MG63 (cell line): ENCODE data around the gene C1QTNF2. TPM values are rescaled to one million over a fixed set of nuclear protein-coding genes. Genes with fewer than 3 reads are reported as not detected.

ENCODE experiments used
- DNase-seq: peaks from one replicate; pipeline ENCODE4 v3.0.0-alpha.2; 2020
- H3K27me3 ChIP-seq: fragments of 250-450 bp; sonication (Bioruptor Pico); 2 replicates; pipeline ENCODE4 v1.5.1; 2020; ENCODE audit warnings: mild to moderate bottlenecking, moderate library complexity
- H3K36me3 ChIP-seq: fragments of 250-450 bp; sonication (Bioruptor Pico); 2 replicates; pipeline ENCODE4 v1.5.1; 2020; ENCODE audit warnings: mild to moderate bottlenecking, moderate library complexity
- H3K4me3 ChIP-seq: fragments of 250-450 bp; sonication (Bioruptor Pico); 2 replicates; pipeline ENCODE4 v1.5.1; 2020; ENCODE audit warnings: mild to moderate bottlenecking, moderate library complexity
- H3K9me3 ChIP-seq: fragments of 250-450 bp; sonication (Bioruptor Pico); 2 replicates; pipeline ENCODE4 v1.5.1; 2020; ENCODE audit warnings: mild to moderate bottlenecking, moderate library complexity
- total RNA-seq: library from RNA; depleted of rRNA; stranded (reverse); fragments of >200 nt; shearing (Covaris generic); gene quantifications from 2 replicates; pipeline ENCODE4 v1.2.3, GENCODE V29; 2014; ENCODE audit warnings: low replicate concordance

C1QTNF2 gene
- total RNA-seq, 1 experiment from 2014 or later: 1.2 TPM

DNA sequence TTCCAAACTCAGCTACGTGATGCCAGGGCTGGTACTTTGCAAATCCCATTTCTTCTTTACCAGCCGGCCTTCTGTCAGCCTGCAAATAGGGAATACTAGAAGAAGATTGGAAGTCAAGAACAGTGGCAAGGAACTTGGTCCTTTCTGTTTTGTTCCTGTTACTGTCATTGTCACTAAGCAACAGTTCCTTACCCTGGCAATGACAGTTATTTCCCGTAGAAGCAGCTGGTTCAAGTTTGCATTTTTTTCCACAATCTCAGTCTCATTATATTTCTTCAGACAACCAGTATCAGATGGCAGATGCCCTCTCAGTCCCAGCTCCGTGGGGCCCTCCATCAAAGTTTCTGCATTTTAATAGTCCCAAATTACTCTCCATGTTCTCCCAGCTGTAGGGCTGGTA, 9.1 kb upstream of the C1QTNF2 start:
- Histone ChIP-seq H3K4me3 (no peak overlapping the region), H3K9me3 (no peaks in the 10 kb centered on the region), H3K27me3 (peaks cover 36% of the 10 kb centered on the region), H3K36me3 (no peaks in the 10 kb centered on the region)
- no peak for DNase-seq

DNA sequence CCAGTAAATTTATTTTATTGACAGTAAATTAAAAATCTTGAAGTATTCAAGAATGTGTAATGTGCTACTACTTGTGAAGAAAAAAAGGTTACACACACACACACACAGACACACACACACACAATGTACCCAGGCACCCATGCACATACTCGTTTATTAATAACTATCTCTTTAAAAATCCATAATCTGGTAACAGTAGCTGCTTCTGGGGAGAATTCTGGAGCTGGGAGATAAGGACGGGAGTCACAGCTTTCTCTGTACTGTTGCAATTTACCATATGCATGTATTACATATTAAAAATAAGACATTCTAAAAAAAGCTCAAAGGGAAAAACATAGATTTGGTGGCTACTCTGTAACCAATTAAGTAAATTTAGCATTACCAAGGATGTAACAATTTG, 7.9 kb upstream of the C1QTNF2 start:
- no peaks in the 10 kb centered on the region for H3K9me3 ChIP-seq
- H3K27me3 ChIP-seq: peaks cover 39% of the 10 kb centered on the region
- no peak for DNase-seq
- no peak overlapping the region for H3K4me3 ChIP-seq
- H3K36me3 ChIP-seq: no peaks in the 10 kb centered on the region

DNA sequence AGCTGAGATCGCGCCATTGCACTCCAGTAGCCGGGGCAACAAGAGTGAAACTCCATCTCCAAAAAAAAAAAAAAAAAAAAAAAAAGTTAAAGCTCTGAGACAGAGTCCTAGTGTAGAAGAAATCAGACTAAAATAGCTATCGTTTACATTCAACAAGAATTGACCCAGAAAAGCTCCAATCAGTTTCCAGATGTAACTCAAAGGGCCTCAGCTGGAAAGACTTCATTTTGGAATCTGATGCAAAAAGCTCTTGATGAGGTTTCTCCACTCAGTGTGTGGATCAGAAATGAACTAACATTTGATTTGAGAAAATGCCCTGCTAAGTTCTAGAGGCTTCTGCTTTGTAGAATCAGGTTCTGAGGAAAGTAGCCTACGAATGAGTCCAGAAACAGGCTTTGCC, 7.2 kb upstream of the C1QTNF2 start:
- H3K27me3 ChIP-seq: peaks cover 44% of the 10 kb centered on the region
- no peaks in the 10 kb centered on the region for H3K9me3 ChIP-seq
- no peak for DNase-seq
- H3K4me3 ChIP-seq: no peak overlapping the region
- no peaks in the 10 kb centered on the region for H3K36me3 ChIP-seq

DNA sequence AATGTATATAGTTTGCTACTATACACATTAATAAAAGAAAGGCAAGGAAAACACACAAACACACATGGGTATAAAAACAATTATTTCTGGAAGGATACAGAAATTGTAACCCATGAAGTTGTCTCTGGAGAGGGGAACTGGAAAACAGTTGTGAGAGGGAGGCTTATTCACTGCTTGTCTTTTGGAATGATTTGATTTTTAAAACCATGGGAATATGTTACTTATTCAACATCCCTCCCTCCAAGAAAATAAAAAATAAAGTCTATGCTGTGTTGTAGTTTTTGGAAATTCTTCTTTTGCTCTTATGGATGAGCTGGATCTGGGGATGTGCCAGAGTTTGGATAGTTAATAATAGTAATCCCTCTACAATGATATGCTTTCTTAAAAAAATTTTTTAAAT, 6.0 kb upstream of the C1QTNF2 start:
- no peak for DNase-seq
- H3K27me3 ChIP-seq: peaks cover 47% of the 10 kb centered on the region
- no peaks in the 10 kb centered on the region for H3K36me3 ChIP-seq
- H3K9me3 ChIP-seq: no peaks in the 10 kb centered on the region
- H3K4me3 ChIP-seq: no peak overlapping the region

DNA sequence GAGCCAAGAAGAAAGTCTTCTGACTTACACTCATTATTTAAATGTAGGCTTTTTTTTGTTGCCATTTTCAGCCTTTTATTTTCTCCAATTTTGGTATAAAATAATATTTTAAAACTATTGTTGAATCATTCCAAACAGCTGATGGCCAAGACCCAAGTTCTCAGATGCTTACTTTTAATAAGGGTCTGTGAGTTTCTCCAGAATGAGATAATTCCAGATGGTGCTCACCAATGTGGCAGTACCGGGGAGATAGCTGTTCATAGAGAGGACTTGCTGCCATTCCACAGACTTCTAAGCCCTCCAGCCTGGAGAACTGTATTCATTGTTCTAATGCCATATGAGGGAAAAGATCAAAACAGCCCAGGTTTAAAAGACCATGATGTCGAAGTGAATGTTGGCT, 5.3 kb upstream of the C1QTNF2 start:
- no peaks in the 10 kb centered on the region for H3K9me3 ChIP-seq
- DNase-seq: no peak
- no peaks in the 10 kb centered on the region for H3K36me3 ChIP-seq
- H3K27me3 ChIP-seq: peaks cover 49% of the 10 kb centered on the region
- H3K4me3 ChIP-seq: no peak overlapping the region

DNA sequence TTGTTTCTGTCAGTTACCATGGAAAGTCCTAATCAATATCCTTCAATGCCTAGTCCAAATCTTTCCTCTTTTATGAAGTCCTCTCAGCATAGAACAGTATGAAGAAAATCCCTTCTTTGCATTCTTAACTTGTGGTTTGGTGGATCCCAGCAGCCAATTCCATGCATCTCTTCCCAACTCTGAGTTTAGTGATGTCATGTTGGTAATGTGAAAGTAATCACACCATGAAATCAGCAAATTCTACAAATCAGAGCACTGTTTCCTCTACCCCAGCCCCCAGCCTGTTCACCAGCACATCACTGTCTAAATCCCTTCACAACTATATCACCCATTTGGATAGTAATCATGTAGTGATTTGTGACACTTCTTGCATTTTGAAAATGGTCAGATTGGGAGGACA, 4.7 kb upstream of the C1QTNF2 start:
- DNase-seq: no peak
- Histone ChIP-seq H3K4me3 (no peak overlapping the region), H3K27me3 (peaks cover 50% of the 10 kb centered on the region), H3K9me3 (no peaks in the 10 kb centered on the region), H3K36me3 (no peaks in the 10 kb centered on the region)

DNA sequence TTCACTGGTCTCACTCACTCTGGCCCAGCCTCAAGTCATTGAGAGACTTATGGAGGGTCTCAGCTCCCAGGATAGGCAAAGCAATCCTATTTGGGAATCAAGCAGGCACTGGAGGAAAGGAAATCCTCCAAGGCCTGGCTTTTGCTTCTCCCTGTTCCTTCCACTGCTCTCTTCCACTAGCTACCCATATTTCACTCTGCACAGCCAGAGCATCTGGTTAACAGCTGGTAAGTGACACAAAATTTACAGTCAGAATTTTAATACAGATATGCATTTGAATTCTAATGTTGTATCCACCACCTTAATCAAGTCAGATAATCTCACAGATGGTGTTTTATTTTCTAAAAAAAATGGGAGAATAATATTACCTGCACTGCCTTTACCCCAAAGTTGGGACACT, 868 bp upstream of the C1QTNF2 start:
- Histone ChIP-seq H3K9me3 (no peaks in the 10 kb centered on the region), H3K27me3 (peaks cover 36% of the 10 kb centered on the region), H3K36me3 (no peaks in the 10 kb centered on the region), H3K4me3 (no peak overlapping the region)
- DNase-seq: no peak

DNA sequence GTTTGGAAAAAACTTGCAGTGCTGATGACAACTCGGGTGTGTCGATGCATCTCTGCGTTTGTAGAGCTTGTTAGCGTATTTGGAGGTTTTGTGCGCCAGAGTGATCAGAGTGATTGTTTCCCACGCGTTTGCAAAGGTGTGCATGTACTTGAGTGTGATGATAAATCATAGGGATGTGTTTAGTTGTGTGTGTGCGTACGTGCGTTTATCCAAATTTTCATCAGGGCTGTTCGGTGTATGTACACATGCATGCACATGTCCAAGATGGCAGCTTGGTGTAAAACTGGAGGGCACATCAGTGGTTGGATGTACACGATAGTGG, 248 bp upstream of the C1QTNF2 start:
- Histone ChIP-seq H3K27me3 (peaks cover 30% of the 10 kb centered on the region), H3K9me3 (no peaks in the 10 kb centered on the region), H3K36me3 (no peaks in the 10 kb centered on the region), H3K4me3 (peak overlapping the region; percentile 52)
- no peak for DNase-seq

DNA sequence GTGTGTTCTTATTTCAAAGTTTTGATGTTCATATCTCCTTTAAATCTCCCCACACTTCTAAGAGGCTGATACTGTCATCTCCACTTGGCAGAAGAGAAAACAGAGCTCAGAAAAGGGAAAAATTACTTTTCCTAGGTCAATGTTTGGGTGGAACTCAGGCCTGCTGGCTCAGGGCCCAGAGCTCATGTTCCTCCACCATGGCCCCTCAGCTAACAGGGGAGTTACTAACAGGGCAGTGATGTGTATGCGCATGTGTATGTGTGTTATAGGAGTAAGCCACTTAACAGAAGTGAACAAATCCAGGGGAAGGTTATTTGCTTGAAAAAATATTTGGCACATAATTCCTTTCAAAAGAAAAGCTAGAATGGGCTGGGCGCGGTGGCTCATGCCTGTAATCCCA, 2.5 kb downstream of the C1QTNF2 start:
- H3K36me3 ChIP-seq: no peaks in the 10 kb centered on the region
- no peaks in the 10 kb centered on the region for H3K9me3 ChIP-seq
- no peak overlapping the region for H3K4me3 ChIP-seq
- no peak for DNase-seq
- H3K27me3 ChIP-seq: peaks cover 11% of the 10 kb centered on the region

DNA sequence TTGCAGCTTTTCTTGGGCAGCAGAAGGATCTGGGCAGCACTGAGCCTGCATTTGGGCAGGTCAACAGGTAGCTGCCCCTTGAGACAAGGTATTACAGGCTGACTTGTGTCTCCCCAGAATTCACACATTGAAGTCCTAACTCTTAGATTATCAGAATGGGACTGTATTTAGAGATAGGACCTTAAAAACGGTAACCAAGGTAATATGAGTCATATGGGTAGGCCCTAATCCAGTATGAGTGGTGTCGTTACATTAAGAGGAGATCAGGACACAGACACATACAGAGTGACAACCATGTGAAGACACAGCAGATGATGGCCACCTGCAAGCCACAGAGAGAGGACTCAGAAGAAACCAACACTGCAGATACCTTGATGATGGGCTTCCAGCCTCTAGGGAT, 3.2 kb downstream of the C1QTNF2 start:
- Histone ChIP-seq H3K4me3 (no peak overlapping the region), H3K9me3 (no peaks in the 10 kb centered on the region), H3K36me3 (no peaks in the 10 kb centered on the region), H3K27me3 (peaks cover 11% of the 10 kb centered on the region)
- no peak for DNase-seq

DNA sequence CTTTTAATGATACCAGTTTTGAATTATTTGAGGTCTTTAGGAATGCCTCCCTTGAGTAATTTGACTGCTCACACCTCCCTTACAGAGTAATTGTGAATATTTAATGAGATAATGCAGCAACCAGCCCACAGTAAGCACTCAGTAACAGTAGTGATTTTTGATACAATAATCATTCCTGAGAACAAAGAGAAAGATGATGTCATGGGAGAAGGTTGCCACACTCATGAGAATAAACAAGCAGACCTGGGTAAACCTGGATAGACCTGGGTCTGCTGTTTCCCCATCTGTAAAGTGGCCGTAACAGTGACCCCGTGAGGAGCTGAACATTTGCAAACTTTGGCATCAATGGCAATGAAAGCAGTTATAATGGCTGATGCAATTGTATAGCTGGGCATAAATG, 4.2 kb downstream of the C1QTNF2 start:
- H3K9me3 ChIP-seq: no peaks in the 10 kb centered on the region
- H3K4me3 ChIP-seq: no peak overlapping the region
- no peaks in the 10 kb centered on the region for H3K36me3 ChIP-seq
- peaks cover 6% of the 10 kb centered on the region for H3K27me3 ChIP-seq
- no peak for DNase-seq

DNA sequence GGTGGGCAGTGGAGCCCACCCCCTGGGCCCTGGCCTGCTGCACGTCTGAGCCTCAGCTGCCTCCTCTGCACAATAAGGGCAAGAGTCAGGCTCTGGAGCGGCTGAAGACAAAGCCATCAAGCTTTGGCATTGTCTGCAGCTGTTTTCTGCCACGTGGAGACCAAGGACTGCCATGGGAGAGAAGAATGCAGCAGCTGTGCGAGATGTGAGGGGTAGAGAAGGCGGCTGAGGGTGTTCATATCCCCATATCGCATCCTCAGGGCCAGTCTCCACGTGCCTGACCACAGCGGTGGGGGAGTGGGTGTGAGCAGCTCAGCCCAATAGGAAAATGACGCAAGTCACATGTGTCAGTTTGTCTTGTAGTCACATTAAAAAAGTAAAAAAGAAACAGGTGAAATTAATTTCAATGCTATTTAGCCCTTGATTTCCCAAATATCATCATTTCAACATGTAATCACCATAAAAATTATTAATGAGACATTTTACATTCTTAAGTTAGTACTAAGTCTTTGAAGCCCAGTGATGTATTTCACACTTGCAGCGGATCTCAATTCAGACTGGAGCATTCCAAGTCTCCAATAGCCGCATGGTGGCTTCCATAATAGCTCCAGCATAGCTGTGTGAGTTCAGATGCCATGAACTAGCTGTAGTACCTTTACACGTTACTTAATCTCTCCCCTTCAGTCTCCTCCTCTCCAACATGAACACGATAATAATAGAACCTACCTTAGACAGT, 6.6 kb downstream of the C1QTNF2 start:
- no peaks in the 10 kb centered on the region for H3K9me3 ChIP-seq
- no peaks in the 10 kb centered on the region for H3K27me3 ChIP-seq
- no peak overlapping the region for H3K4me3 ChIP-seq
- H3K36me3 ChIP-seq: no peaks in the 10 kb centered on the region
- DNase-seq: no peak

DNA sequence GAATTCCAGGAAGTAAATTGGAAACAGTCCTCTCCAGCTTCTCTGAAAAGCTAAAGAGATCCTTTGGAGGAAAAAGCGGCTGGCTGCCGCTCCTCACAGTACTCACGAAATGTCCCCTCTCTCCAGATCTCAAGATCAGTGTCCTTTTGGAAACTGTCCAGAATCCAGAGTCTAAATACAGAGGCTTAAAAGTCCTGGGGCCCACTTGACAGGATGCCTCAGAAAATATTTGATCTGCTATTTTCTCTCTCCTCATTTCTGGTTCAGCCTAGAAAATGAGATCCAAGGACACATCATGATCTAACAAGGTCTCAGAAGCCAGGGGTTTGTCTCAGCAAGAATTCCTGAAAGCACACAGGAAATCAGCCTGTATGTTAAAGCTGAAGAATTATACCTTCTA, 7.2 kb downstream of the C1QTNF2 start:
- H3K9me3 ChIP-seq: no peaks in the 10 kb centered on the region
- no peaks in the 10 kb centered on the region for H3K36me3 ChIP-seq
- no peaks in the 10 kb centered on the region for H3K27me3 ChIP-seq
- no peak overlapping the region for H3K4me3 ChIP-seq
- DNase-seq: no peak

DNA sequence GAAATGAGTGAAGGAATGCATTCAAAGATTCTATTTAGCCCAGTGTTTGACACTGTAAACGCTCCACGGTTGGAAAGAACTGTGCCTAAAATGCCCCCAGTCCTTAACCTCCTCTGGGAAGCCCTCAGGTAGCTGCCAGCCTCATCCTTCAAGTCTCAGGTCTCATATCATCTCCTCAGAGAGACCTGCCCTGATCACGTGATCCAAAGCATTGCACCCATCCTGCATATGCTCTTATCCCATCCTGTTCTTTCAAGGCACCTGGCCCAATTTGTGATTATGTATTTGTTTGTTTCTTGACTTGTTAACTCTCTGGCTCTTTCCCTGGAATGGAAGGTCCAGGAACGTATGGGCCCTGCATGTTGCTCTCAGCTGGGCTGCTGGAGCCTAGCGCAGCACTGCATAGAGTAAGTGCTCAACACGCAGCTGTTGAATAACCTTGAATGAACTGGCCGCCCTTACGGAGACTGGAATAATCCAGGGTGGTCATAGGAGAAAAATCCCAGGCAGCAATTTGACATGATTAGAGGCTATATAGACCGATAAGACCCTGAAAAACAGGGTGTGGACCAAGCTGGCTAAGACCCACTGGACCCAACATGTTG, 8.7 kb downstream of the C1QTNF2 start:
- H3K4me3 ChIP-seq: no peak overlapping the region
- H3K36me3 ChIP-seq: no peaks in the 10 kb centered on the region
- no peaks in the 10 kb centered on the region for H3K9me3 ChIP-seq
- no peak for DNase-seq
- H3K27me3 ChIP-seq: no peaks in the 10 kb centered on the region

DNA sequence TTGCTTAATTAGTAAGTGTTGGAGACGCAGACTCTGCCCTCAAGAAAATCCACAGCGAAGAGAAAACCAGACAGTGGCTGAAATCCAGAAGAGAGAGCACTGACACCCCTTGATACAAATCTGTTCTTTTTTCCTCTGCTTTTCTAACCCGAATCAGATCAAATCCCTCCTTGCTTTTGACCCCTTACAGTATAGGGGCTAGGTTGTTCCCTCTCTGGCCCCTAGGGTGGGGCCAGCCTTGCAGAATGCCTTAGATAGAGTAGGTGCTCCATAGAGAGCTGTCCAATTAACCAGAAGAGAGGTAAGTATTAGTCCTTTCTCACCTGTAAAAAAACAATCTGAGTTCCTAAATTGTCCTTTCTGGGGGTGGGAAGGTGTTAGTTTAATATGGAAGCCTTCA, 10.1 kb downstream of the C1QTNF2 start:
- H3K4me3 ChIP-seq: no peak overlapping the region
- no peaks in the 10 kb centered on the region for H3K27me3 ChIP-seq
- no peaks in the 10 kb centered on the region for H3K36me3 ChIP-seq
- DNase-seq: no peak
- H3K9me3 ChIP-seq: no peaks in the 10 kb centered on the region

DNA sequence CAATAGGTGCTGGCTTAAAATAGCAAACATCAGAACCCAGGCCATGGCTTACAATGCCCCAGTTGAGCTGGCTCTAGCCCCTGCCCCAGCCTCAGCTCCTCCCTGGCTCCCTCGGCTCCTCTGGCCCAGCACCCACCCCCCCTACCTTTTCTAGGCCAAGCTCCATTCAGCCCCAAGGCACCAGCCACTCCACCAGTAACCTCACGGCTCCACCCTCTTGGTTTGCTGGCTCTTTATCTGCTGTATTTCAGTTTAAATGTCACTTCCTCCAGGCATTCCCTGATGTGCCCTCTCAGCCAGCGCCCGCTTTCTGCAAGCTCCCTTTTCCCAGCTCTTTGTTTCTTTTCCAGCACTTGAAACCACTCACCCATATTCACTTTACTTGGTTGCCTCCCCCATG, 10.6 kb downstream of the C1QTNF2 start:
- Histone ChIP-seq H3K27me3 (no peaks in the 10 kb centered on the region), H3K9me3 (no peaks in the 10 kb centered on the region), H3K36me3 (no peaks in the 10 kb centered on the region), H3K4me3 (no peak overlapping the region)
- DNase-seq: no peak

DNA sequence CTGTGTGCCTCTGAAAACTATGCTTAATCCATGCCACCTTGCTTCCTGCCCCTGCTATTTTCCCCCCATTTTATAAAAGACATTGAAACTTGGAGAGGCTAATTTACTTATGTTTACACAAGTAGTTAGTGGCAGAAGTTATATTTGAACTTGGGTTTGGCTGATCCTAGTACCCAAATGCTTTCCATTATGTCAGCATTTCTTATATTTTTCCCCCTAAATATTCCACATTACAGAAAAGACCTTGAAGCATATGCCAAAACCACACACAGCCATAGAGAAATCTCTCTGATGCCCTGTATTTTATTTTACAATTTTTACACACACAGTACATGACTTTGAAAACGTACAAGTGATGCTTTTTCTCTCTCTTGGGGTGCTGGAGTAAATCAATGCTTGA, 11.2 kb downstream of the C1QTNF2 start:
- H3K4me3 ChIP-seq: no peak overlapping the region
- no peak for DNase-seq
- no peaks in the 10 kb centered on the region for H3K36me3 ChIP-seq
- H3K27me3 ChIP-seq: no peaks in the 10 kb centered on the region
- H3K9me3 ChIP-seq: no peaks in the 10 kb centered on the region

DNA sequence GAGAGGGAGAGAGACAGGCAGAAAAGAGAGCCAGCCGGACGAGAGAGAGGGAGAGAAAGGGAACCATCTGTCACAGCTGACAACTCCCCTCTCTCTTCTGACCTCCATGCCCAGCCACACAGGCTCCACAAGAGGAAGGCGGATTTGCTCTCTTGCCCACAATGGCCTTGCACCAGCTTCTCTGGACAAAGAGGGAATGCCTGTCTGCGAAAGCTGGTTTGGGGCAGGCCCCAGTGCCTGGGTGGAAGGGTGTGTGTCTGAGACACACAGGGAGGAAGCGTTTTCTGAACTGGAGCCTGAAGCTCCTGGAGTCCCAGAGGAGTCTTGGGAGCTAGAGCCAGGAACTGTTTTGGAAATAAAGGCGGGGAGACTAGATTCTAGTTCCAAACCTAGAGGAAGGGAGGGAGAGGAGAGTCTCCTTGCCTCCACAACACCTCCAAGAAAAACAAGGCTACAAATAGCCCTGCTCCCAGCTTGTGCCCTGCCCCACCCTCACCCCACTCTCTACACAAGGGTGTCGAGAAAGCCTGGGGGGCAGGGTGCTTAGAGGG, 12.5 kb downstream of the C1QTNF2 start:
- no peaks in the 10 kb centered on the region for H3K27me3 ChIP-seq
- H3K9me3 ChIP-seq: no peaks in the 10 kb centered on the region
- H3K4me3 ChIP-seq: no peak overlapping the region
- no peaks in the 10 kb centered on the region for H3K36me3 ChIP-seq
- no peak for DNase-seq
